Frontal cortex (tissue), 4 donors: Measurements from ENCODE around the gene MS4A14. TPM values are rescaled to one million over a fixed set of nuclear protein-coding genes. Genes with fewer than 3 reads are reported as not detected.
A peak's percentile ranks its signal among the peaks of the same experiment; 100 is the strongest.
"Not testable (repeated sequence)": the region's sequence is repeated elsewhere in the genome, so short reads cannot be mapped to it uniquely, and the experiment has no call there.

Experiments
- DNase-seq, 2 donors: peaks; one replicate each; pipeline ENCODE4 v3.0.0; 2012; ENCODE audit warnings: low spot score in 2 of 2
- FAIRE-seq: peaks from 2 replicates; lab custom pipeline; 2012; peaks lifted over from hg19 to GRCh38; lab: Jason Lieb, UNC
- total RNA-seq: library from RNA; depleted of rRNA; stranded (reverse); fragments of >200 nt; gene quantifications from one replicate; pipeline ENCODE4 v1.2.3, GENCODE V29; 2014
- donor health status: control.
- donor health status: control.
- donor health status: control.

MS4A14 gene
- not detected for total RNA-seq

GRCh38 chr11:60396382-60396781, at the start of gene MS4A14:
MS4A14 (plus strand) TSS chr11:60396459; CDS start chr11:60396579, 120 bp downstream.
- no peak for DNase-seq
- FAIRE-seq: no peak

GRCh38 chr11:60347084-60347797, 49.0 kb upstream of the MS4A14 start:
- no peak for FAIRE-seq
- DNase-seq: no peak

GRCh38 chr11:60348116-60348515, 48.1 kb upstream of the MS4A14 start:
- FAIRE-seq (no peak), DNase-seq (no peak)

GRCh38 chr11:60349990-60350389, 46.3 kb upstream of the MS4A14 start:
- no peak for DNase-seq
- FAIRE-seq: no peak

GRCh38 chr11:60357771-60358170, 38.5 kb upstream of the MS4A14 start:
- DNase-seq (no peak), FAIRE-seq (no peak)

- no peak for DNase-seq
- no peak for FAIRE-seq
Measured at GRCh38 chr11:60360621-60361020, 35.6 kb upstream of the MS4A14 start.

- FAIRE-seq (no peak), DNase-seq (no peak)
Measured at GRCh38 chr11:60362241-60362640, 34.0 kb upstream of the MS4A14 start.

- FAIRE-seq (no peak), DNase-seq (peak in 1 of 2 donors; percentile 40)
Measured at GRCh38 chr11:60363542-60364470, 32.5 kb upstream of the MS4A14 start.

- FAIRE-seq, DNase-seq: not testable (repeated sequence)
Measured at GRCh38 chr11:60366262-60366904, 29.9 kb upstream of the MS4A14 start.

- FAIRE-seq (no peak), DNase-seq (no peak)
Measured at GRCh38 chr11:60367009-60367408, 29.2 kb upstream of the MS4A14 start.

GRCh38 chr11:60367896-60368295, 28.4 kb upstream of the MS4A14 start:
- DNase-seq (no peak), FAIRE-seq (no peak)

GRCh38 chr11:60370252-60370810, 25.9 kb upstream of the MS4A14 start:
- no peak for DNase-seq
- FAIRE-seq: no peak

- DNase-seq: no peak
Measured at GRCh38 chr11:60370811-60371298, 25.4 kb upstream of the MS4A14 start.

GRCh38 chr11:60371386-60371785, 24.9 kb upstream of the MS4A14 start:
- no peak for FAIRE-seq

More at GRCh38 chr11:60370811-60371298, 25.4 kb upstream of the MS4A14 start:
- FAIRE-seq: no peak

GRCh38 chr11:60371854-60372253, 24.4 kb upstream of the MS4A14 start:
- no peak for DNase-seq
- FAIRE-seq: no peak

More at GRCh38 chr11:60371386-60371785, 24.9 kb upstream of the MS4A14 start:
- DNase-seq: no peak

- FAIRE-seq: no peak
- no peak for DNase-seq
Measured at GRCh38 chr11:60372767-60373166, 23.5 kb upstream of the MS4A14 start.

- no peak for FAIRE-seq
- DNase-seq: no peak
Measured at GRCh38 chr11:60375316-60375715, 20.9 kb upstream of the MS4A14 start.

GRCh38 chr11:60376601-60377000, 19.7 kb upstream of the MS4A14 start:
- FAIRE-seq: no peak
- DNase-seq: no peak

GRCh38 chr11:60377401-60378136, 18.7 kb upstream of the MS4A14 start:
- DNase-seq (no peak), FAIRE-seq (no peak)
